Heart left ventricle (tissue), 13 donors: Measurements from ENCODE around the gene RNF183.

Source experiments
- CTCF ChIP-seq, 12 donors: fragments of 200-600 bp; sonication (generic) in 4 of 12; IDR thresholded peaks; one replicate each; pipeline versions ENCODE4 v1.5.0 to v1.8.0; 2018 to 2022; ENCODE audit warnings: antibody characterized with exemption in 12 of 12, mild to moderate bottlenecking in 5 of 12
- POLR2A ChIP-seq, 2 donors: fragments of 450-650 bp; IDR thresholded peaks; one replicate each; pipeline ENCODE4 v1.6.1; 2017; ENCODE audit warnings: antibody characterized with exemption in 2 of 2, mild to moderate bottlenecking in 2 of 2, moderate library complexity in 2 of 2
- donor health status: ischemic (EF 13 %, LVEDD 7.1; RV severe dilation, severe dysfunction).
- donor health status: DM: no; HTN: yes; CAD: no.
- donor health status: DM: no; HTN: no; CAD: no.
- donor health status: ischemic (EF 25% LVEDD 6.9; RV normal size, moderate dysfunction).
- donor health status: ischemic (EF 25% LVEDD 5.7; RV mildly dilated, moderate dysfunction).
- donor health status: ischemic (EF 35%, LVEDD 5.7; RV mildly dilated, moderate dysfunction).
- donor health status: nonischemic (EF 11% LVEDD 7.7; RV severe dilation, severe dysfunction).
- donor health status: DM: yes; HTN: yes; CAD: no.
- donor health status: PGD.
- donor health status: ischemic (EF 29% LVEDD 5.4; RV normal size, mild dysfunction).
- donor health status: nonischemic (EF 23%, LVEDD 6.1; RV moderate dilation, normal function).

- TF ChIP-seq CTCF (IDR thresholded peaks at IDR 0.05) (no peak), POLR2A (IDR thresholded peaks at IDR 0.05) (no peak)
Measured at GRCh38 chr9:113345190-113345589, 42.0 kb upstream of the RNF183 start.
